MM.1S (cell line): Measurements from ENCODE around the gene ZBTB5.
"Not testable (repeated sequence)": the region's sequence is repeated elsewhere in the genome, so short reads cannot be mapped to it uniquely, and the experiment has no call there.

Experiments used
- DNase-seq: peaks from one replicate; pipeline ENCODE4 v3.0.0-alpha.2; 2015
- H2AFZ ChIP-seq: fragments of 300-600 bp; sonication (generic); 2 replicates; pipeline ENCODE4 v1.6.0; 2016; ENCODE audit warnings: antibody characterized with exemption, low read length
- H3F3A ChIP-seq: fragments of 300-600 bp; sonication (generic); 2 replicates; pipeline ENCODE4 v1.6.1; 2016; ENCODE audit warnings: mild to moderate bottlenecking, antibody characterized with exemption, low read length, moderate library complexity, mixed read lengths; ENCODE audit not compliant: insufficient read depth
- H3K27ac ChIP-seq: fragments of 300-600 bp; sonication (generic); 2 replicates; pipeline ENCODE4 v1.5.1; 2016; ENCODE audit warnings: mild to moderate bottlenecking, low read length
- H3K27me3 ChIP-seq: fragments of 300-600 bp; sonication (generic); replicated peaks from 2 replicates; pipeline ENCODE4 v1.6.0; 2016; ENCODE audit warnings: low read length; ENCODE audit not compliant: insufficient read depth
- H3K36me3 ChIP-seq: fragments of 300-600 bp; sonication (generic); replicated peaks from 2 replicates; pipeline ENCODE4 v1.6.1; 2016; ENCODE audit warnings: mild to moderate bottlenecking, low read length, mixed read lengths; ENCODE audit not compliant: insufficient read depth
- H3K4me1 ChIP-seq: fragments of 300-600 bp; sonication (generic); 2 replicates; pipeline ENCODE4 v1.6.1; 2016; ENCODE audit warnings: low read length, mixed read lengths
- H3K4me2 ChIP-seq: fragments of 300-600 bp; sonication (generic); 2 replicates; pipeline ENCODE4 v1.6.0; 2016; ENCODE audit warnings: low read depth, low read length
- H3K4me3 ChIP-seq: fragments of 300-600 bp; sonication (generic); 2 replicates; pipeline ENCODE4 v1.5.1; 2016; ENCODE audit warnings: low read length, mixed read lengths
- H3K79me2 ChIP-seq: fragments of 300-600 bp; sonication (generic); 2 replicates; pipeline ENCODE4 v1.6.1; 2016; ENCODE audit warnings: mixed run types, low read length, mixed read lengths
- H3K9ac ChIP-seq: fragments of 300-600 bp; sonication (generic); 2 replicates; pipeline ENCODE4 v1.6.1; 2016; ENCODE audit warnings: low read length, mixed read lengths
- H3K9me2 ChIP-seq: fragments of 300-600 bp; sonication (generic); replicated peaks from 2 replicates; pipeline ENCODE4 v1.6.1; 2016; ENCODE audit warnings: mild to moderate bottlenecking, low read length, mixed read lengths; ENCODE audit not compliant: insufficient read depth
- H3K9me3 ChIP-seq: fragments of 300-600 bp; sonication (generic); replicated peaks from 2 replicates; pipeline ENCODE4 v1.6.1; 2016; ENCODE audit warnings: mild to moderate bottlenecking, low read length, mixed read lengths; ENCODE audit not compliant: insufficient read depth
- H4K20me1 ChIP-seq: fragments of 300-600 bp; sonication (generic); 2 replicates; pipeline ENCODE4 v1.6.1; 2016; ENCODE audit warnings: mild to moderate bottlenecking, low read length, moderate library complexity, mixed read lengths; ENCODE audit not compliant: insufficient read depth
- EZH2 ChIP-seq: fragments of 300-600 bp; sonication (generic); optimal IDR thresholded peaks from 2 replicates; pipeline ENCODE3; 2017; ENCODE audit warnings: low read depth, mild to moderate bottlenecking, antibody characterized with exemption, low read length, mixed read lengths
- EZH2phosphoT487 ChIP-seq: fragments of 300-600 bp; sonication (generic); IDR thresholded peaks from 2 replicates; pipeline ENCODE4 v1.6.1; 2018; ENCODE audit warnings: antibody characterized with exemption, low read length
- TF ChIP-seq, protein P1 (sequence below): fragments of 300-600 bp; sonication (generic); IDR thresholded peaks from 2 replicates; pipeline ENCODE4 v1.5.1; 2016; ENCODE audit warnings: antibody characterized with exemption, low read length, mixed read lengths

ZBTB5 gene

DNA sequence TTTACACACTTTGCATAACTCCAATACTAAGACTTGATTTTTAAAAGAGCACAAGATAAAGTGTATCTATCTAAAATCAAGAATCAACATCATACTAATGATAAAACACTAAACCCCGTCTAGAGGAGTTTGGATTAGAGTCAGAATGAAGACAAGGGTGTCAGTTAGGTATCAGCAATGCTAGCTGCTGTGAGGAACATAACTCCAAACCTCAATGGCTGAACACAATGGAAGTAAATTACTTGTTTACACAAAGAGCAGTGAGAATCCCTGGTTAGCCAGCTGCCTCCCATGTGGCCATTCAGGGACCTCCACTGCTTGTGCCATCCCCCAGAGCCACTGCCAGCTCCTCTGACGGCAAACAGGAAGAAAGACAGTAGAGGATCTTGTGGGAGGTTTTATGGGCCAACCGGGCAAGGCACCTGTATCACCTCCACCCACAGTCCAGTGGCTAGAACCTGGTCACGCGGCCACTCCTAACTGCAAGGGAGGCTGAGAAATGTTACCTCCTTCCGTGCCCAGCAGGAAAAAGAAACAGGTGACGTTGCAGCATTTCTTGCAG, 66.7 kb downstream of the ZBTB5 start:
- no peaks in the 10 kb centered on the region for H3K27me3 ChIP-seq
- no peak overlapping the region for H3K4me2 ChIP-seq

DNA sequence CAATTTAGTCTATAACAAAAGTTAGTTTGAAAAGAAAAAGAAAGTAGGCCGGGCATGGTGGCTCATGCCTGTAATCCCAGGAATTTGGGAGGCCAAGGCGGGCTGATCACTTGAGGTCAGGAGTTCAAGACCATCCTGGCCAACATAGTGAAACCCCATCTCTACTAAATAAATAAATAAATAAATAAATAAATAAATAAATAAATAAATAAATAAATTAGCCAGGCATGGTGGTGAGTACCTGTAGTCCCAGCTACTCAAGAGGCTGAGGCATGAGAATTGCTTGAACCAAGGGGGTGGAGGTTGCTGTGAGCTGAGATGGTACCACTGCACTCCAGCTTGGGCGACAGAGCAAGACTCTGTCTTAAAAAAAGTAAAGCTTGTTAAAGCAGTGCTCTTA, 67.3 kb downstream of the ZBTB5 start:
- not testable (repeated sequence) for H4K20me1 ChIP-seq, DNase-seq, H3K4me1 ChIP-seq, H3K79me2 ChIP-seq, H3K27ac ChIP-seq, H3K4me3 ChIP-seq, H2AFZ ChIP-seq, H3K36me3 ChIP-seq, H3K9me2 ChIP-seq, H3K4me2 ChIP-seq, H3K27me3 ChIP-seq, H3K9ac ChIP-seq, H3K9me3 ChIP-seq, H3F3A ChIP-seq

More for the DNA sequence above, 66.7 kb downstream of the ZBTB5 start:
- H2AFZ ChIP-seq, result no peak overlapping the region
- no peaks in the 10 kb centered on the region for H3K9me3 ChIP-seq
- H3K9me2 ChIP-seq, result no peaks in the 10 kb centered on the region
- no peaks in the 10 kb centered on the region for H3K4me1 ChIP-seq
- TF ChIP-seq EZH2phosphoT487 (no peak), EZH2 (no peak)
- TF ChIP-seq, protein P1, sequence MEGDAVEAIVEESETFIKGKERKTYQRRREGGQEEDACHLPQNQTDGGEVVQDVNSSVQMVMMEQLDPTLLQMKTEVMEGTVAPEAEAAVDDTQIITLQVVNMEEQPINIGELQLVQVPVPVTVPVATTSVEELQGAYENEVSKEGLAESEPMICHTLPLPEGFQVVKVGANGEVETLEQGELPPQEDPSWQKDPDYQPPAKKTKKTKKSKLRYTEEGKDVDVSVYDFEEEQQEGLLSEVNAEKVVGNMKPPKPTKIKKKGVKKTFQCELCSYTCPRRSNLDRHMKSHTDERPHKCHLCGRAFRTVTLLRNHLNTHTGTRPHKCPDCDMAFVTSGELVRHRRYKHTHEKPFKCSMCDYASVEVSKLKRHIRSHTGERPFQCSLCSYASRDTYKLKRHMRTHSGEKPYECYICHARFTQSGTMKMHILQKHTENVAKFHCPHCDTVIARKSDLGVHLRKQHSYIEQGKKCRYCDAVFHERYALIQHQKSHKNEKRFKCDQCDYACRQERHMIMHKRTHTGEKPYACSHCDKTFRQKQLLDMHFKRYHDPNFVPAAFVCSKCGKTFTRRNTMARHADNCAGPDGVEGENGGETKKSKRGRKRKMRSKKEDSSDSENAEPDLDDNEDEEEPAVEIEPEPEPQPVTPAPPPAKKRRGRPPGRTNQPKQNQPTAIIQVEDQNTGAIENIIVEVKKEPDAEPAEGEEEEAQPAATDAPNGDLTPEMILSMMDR, result no peak
- H3K79me2 ChIP-seq, result no peaks in the 10 kb centered on the region
- H3F3A ChIP-seq, result no peaks in the 10 kb centered on the region
- H4K20me1 ChIP-seq, result no peaks in the 10 kb centered on the region
- DNase-seq, result no peak
- no peak overlapping the region for H3K9ac ChIP-seq
- no peak overlapping the region for H3K27ac ChIP-seq
- H3K4me3 ChIP-seq, result no peak overlapping the region
- no peaks in the 10 kb centered on the region for H3K36me3 ChIP-seq

DNA sequence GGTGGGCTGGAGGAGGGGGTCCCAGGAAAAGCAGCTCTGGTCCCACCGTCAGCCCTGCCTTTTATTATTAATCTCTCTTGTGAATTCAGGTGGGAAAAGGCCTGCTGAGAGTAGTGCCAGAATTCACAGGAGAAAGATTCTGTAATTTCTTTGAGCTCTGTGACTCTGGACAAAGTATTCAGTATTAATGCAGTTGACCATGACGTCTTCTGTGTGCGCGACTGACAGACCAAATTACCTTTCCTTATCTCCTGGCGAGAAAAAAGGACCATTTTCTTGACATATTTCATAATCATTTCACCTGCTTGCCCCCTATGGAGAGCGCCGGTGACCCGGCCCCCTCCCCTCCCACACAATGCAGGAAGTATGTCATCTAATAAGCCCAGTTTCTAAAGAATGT, 69.6 kb downstream of the ZBTB5 start:
- TF ChIP-seq EZH2, result no peak
- no peak for TF ChIP-seq EZH2phosphoT487
- TF ChIP-seq, protein P1, result no peak
- no peaks in the 10 kb centered on the region for H3K9me2 ChIP-seq
- H3K36me3 ChIP-seq, result no peaks in the 10 kb centered on the region
- H3K27me3 ChIP-seq, result no peaks in the 10 kb centered on the region
- no peak overlapping the region for H3K4me3 ChIP-seq
- H3K9ac ChIP-seq, result no peak overlapping the region
- no peak overlapping the region for H2AFZ ChIP-seq
- peaks cover 8% of the 10 kb centered on the region; the same call in 1 of the 2 replicates for H3K4me1 ChIP-seq
- H3K79me2 ChIP-seq, result no peaks in the 10 kb centered on the region
- H4K20me1 ChIP-seq, result no peaks in the 10 kb centered on the region
- DNase-seq, result no peak
- no peaks in the 10 kb centered on the region for H3K9me3 ChIP-seq
- no peak overlapping the region for H3K27ac ChIP-seq
- no peak overlapping the region for H3K4me2 ChIP-seq
- no peaks in the 10 kb centered on the region; the same call in 1 of the 2 replicates for H3F3A ChIP-seq

DNA sequence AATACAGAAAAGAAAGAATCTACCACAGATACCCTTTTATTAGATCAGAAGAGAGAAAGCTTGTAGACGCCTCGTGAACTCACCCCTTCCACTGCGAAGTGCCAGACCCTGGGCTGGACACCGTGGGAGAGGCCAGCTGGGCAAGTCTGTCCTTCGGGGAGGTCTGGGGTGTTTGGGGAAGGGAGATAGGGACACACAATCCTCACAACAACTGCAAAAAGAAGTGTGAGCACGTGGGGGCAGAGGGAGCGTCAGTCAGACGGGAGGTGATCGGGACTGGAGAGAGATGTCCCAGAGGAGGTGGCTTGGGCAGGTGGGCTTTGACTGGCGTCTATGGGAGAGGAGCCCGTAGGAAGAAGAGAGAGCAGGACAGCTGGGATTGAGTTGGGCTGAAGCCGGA, 70.0 kb downstream of the ZBTB5 start:
- Histone ChIP-seq H3K4me1 (peaks cover 11% of the 10 kb centered on the region), H3K36me3 (no peaks in the 10 kb centered on the region), H4K20me1 (no peaks in the 10 kb centered on the region), H3K9ac (no peak overlapping the region), H3K4me2 (no peak overlapping the region), H3K9me3 (no peaks in the 10 kb centered on the region), H3K79me2 (no peaks in the 10 kb centered on the region), H3F3A (no peaks in the 10 kb centered on the region; the same call in 1 of the 2 replicates), H3K27ac (no peak overlapping the region), H3K9me2 (no peaks in the 10 kb centered on the region), H3K27me3 (no peaks in the 10 kb centered on the region), H3K4me3 (no peak overlapping the region), H2AFZ (no peak overlapping the region)
- no peak for DNase-seq
- no peak for TF ChIP-seq EZH2phosphoT487
- TF ChIP-seq EZH2, result no peak
- TF ChIP-seq, protein P1, result no peak
